Mucosa of rectum (tissue), 2 donors: ENCODE measurements around the gene HERC6.

Source experiments
- H3K27ac ChIP-seq, 2 donors: one replicate each; pipeline ENCODE4 v1.7.0; 2013; ENCODE audit warnings: inconsistent platforms in 2 of 2, low read depth in 2 of 2, low read length in 2 of 2
- H3K27me3 ChIP-seq, 2 donors: one replicate each; pipeline ENCODE4 v1.7.0; 2013; ENCODE audit warnings: low read length in 2 of 2; ENCODE audit not compliant: control insufficient read depth in 2 of 2, insufficient read depth in 2 of 2
- H3K36me3 ChIP-seq, 2 donors: one replicate each; pipeline ENCODE4 v1.7.0; 2013; ENCODE audit warnings: low read length in 2 of 2; ENCODE audit not compliant: control insufficient read depth in 2 of 2, insufficient read depth in 2 of 2
- H3K4me1 ChIP-seq, 2 donors: one replicate each; pipeline ENCODE4 v1.7.0; 2013; ENCODE audit warnings: low read length in 2 of 2, mild to moderate bottlenecking in 1 of 2; ENCODE audit not compliant: control insufficient read depth in 2 of 2, insufficient read depth in 2 of 2
- H3K4me3 ChIP-seq, 2 donors: one replicate each; pipeline ENCODE4 v1.7.0; 2013; ENCODE audit warnings: low read length in 2 of 2
- H3K9ac ChIP-seq, 2 donors: one replicate each; pipeline ENCODE4 v1.7.0; 2013; ENCODE audit warnings: low read length in 2 of 2, low read depth in 1 of 2, mild to moderate bottlenecking in 1 of 2
- H3K9me3 ChIP-seq, 2 donors: one replicate each; pipeline ENCODE4 v1.7.0; 2013; ENCODE audit warnings: low read length in 2 of 2; ENCODE audit not compliant: control insufficient read depth in 2 of 2
- donor health status: healthy.
- donor health status: Normal muscosa, but diverticular disease.

HERC6 gene

GRCh38 chr4:88382621-88383020 is 4.0 kb downstream of the HERC6 start:
- peaks cover 0 to 3% of the 10 kb centered on the region in 2 donors for H3K36me3 ChIP-seq
- H3K4me1 ChIP-seq: peaks cover 0 to 5% of the 10 kb centered on the region in 2 donors
- H3K27ac ChIP-seq: peak overlapping the region in 1 of 2 donors; percentile 42
- H3K9ac ChIP-seq: no peak overlapping the region
- H3K9me3 ChIP-seq: no peaks in the 10 kb centered on the region
- no peak overlapping the region for H3K4me3 ChIP-seq
- H3K27me3 ChIP-seq: no peaks in the 10 kb centered on the region

GRCh38 chr4:88390128-88390527 is 11.5 kb downstream of the HERC6 start:
- Histone ChIP-seq H3K4me3 (no peak overlapping the region), H3K4me1 (no peaks in the 10 kb centered on the region), H3K27ac (no peak overlapping the region), H3K9ac (no peak overlapping the region), H3K36me3 (peaks cover 0 to 10% of the 10 kb centered on the region in 2 donors), H3K9me3 (no peaks in the 10 kb centered on the region), H3K27me3 (no peaks in the 10 kb centered on the region)

- Histone ChIP-seq H3K27me3 (no peaks in the 10 kb centered on the region), H3K4me3 (no peak overlapping the region), H3K4me1 (no peaks in the 10 kb centered on the region), H3K27ac (no peak overlapping the region), H3K9ac (no peak overlapping the region), H3K36me3 (peaks cover 0 to 10% of the 10 kb centered on the region in 2 donors), H3K9me3 (no peaks in the 10 kb centered on the region)
Observed at GRCh38 chr4:88391703-88392102, 13.1 kb downstream of the HERC6 start.

- H3K9ac ChIP-seq: no peak overlapping the region
- H3K27ac ChIP-seq: no peak overlapping the region
- no peaks in the 10 kb centered on the region for H3K9me3 ChIP-seq
- H3K27me3 ChIP-seq: no peaks in the 10 kb centered on the region
- H3K36me3 ChIP-seq: peaks cover 2 to 5% of the 10 kb centered on the region in 2 donors
- no peak overlapping the region for H3K4me3 ChIP-seq
- H3K4me1 ChIP-seq: no peaks in the 10 kb centered on the region
Observed at GRCh38 chr4:88396681-88397080, 18.0 kb downstream of the HERC6 start.

GRCh38 chr4:88398381-88398780 is 19.7 kb downstream of the HERC6 start:
- Histone ChIP-seq H3K4me1 (no peaks in the 10 kb centered on the region), H3K27me3 (no peaks in the 10 kb centered on the region), H3K27ac (no peak overlapping the region), H3K4me3 (no peak overlapping the region), H3K9me3 (no peaks in the 10 kb centered on the region), H3K36me3 (peaks cover 2 to 5% of the 10 kb centered on the region in 2 donors), H3K9ac (no peak overlapping the region)

GRCh38 chr4:88409206-88409605 is 30.6 kb downstream of the HERC6 start:
- H3K4me1 ChIP-seq: no peaks in the 10 kb centered on the region
- H3K4me3 ChIP-seq: no peak overlapping the region
- no peak overlapping the region for H3K9ac ChIP-seq
- H3K9me3 ChIP-seq: no peaks in the 10 kb centered on the region
- H3K36me3 ChIP-seq: peaks cover 2 to 4% of the 10 kb centered on the region in 2 donors
- H3K27ac ChIP-seq: no peak overlapping the region
- H3K27me3 ChIP-seq: no peaks in the 10 kb centered on the region

- no peak overlapping the region for H3K4me3 ChIP-seq
- peaks cover 2 to 4% of the 10 kb centered on the region in 2 donors for H3K36me3 ChIP-seq
- H3K4me1 ChIP-seq: no peaks in the 10 kb centered on the region
- H3K27ac ChIP-seq: no peak overlapping the region
- H3K9me3 ChIP-seq: no peaks in the 10 kb centered on the region
- H3K27me3 ChIP-seq: no peaks in the 10 kb centered on the region
- no peak overlapping the region for H3K9ac ChIP-seq
Observed at GRCh38 chr4:88409789-88410188, 31.1 kb downstream of the HERC6 start.

GRCh38 chr4:88411491-88412096 is 32.9 kb downstream of the HERC6 start:
- peaks cover 0 to 7% of the 10 kb centered on the region in 2 donors for H3K36me3 ChIP-seq

GRCh38 chr4:88413801-88414200 is 35.1 kb downstream of the HERC6 start:
- H3K36me3 ChIP-seq: peaks cover 0 to 7% of the 10 kb centered on the region in 2 donors
- H3K4me3 ChIP-seq: no peak overlapping the region
- H3K27ac ChIP-seq: no peak overlapping the region
- H3K9me3 ChIP-seq: no peaks in the 10 kb centered on the region
- no peaks in the 10 kb centered on the region for H3K4me1 ChIP-seq
- no peak overlapping the region for H3K9ac ChIP-seq
- no peaks in the 10 kb centered on the region for H3K27me3 ChIP-seq

More at GRCh38 chr4:88411491-88412096, 32.9 kb downstream of the HERC6 start:
- H3K9ac ChIP-seq: no peak overlapping the region
- no peaks in the 10 kb centered on the region for H3K4me1 ChIP-seq
- H3K4me3 ChIP-seq: no peak overlapping the region
- H3K27me3 ChIP-seq: no peaks in the 10 kb centered on the region
- no peak overlapping the region for H3K27ac ChIP-seq
- no peaks in the 10 kb centered on the region for H3K9me3 ChIP-seq

- Histone ChIP-seq H3K27me3 (no peaks in the 10 kb centered on the region), H3K4me3 (no peak overlapping the region), H3K9ac (no peak overlapping the region), H3K27ac (no peak overlapping the region), H3K36me3 (peaks cover 0 to 7% of the 10 kb centered on the region in 2 donors), H3K9me3 (no peaks in the 10 kb centered on the region), H3K4me1 (no peaks in the 10 kb centered on the region)
Observed at GRCh38 chr4:88414755-88415154, 36.1 kb downstream of the HERC6 start.
